Measurements from ENCODE around the gene CNKSR1.
A peak's percentile ranks its signal among the peaks of the same experiment; 100 is the strongest.

Gene CNKSR1

DNA sequence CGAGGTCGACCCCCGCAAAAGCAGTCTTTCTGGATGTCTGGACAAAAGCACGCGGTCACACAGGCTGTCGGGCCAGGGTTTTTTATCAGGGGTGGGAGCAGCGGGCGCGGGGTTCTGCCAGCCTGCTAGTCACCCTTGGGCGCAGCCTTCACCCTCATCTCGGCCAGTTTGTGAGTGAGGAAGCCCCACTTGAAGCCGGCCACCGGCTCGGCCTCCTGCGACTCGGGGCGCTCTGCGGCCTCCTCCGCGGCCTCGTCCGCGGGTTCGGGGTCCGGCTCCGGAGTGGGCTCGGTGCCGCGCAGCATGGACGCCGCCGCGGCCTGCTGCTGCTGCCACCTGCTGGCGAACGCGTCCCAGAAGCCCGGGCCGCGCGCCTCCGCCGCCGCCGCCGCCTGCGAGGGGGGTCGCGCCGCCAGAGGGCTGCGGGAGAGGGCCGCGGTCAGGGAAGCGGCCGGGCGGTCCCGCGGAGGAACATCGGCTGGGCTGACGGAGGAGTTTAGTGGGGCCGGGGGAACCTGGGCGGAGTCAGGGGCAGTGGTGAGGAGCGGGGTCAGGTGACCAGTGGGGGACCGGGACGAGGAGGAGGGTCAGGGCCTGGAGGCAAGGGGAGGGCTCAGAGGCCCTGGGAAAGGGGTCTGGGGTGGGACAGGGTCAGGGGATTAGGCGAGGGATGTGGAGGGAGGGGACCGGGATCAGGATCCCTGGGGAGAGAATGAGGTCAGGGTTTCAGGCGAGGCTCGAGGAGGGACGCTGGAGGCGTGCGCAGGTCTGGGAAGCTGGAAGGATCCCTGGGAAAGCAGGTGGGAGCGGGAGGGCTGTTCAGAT lies 13.0 kb upstream of the CNKSR1 start (continued):
- TF ChIP-seq ZXDB (tag by site-specific recombination; IDR thresholded peaks at IDR 0.05) (peak; percentile 33; the same call in 1 of the 2 replicates), ZNF585B (tag by site-specific recombination; IDR thresholded peaks at IDR 0.05) (no peak), KLF9 (tag by site-specific recombination; IDR thresholded peaks at IDR 0.05; ENCODE audit: low read depth) (no peak), ZNF561 (tag by site-specific recombination; IDR thresholded peaks at IDR 0.05; ENCODE audit: borderline replicate concordance) (peak; percentile 44; the same call in 1 of the 2 replicates), SP3 (tag by site-specific recombination; IDR thresholded peaks at IDR 0.05) (peak; percentile 40; the same call in 1 of the 2 replicates), SP7 (tag by site-specific recombination; IDR thresholded peaks at IDR 0.05) (0 out of 2 replicates have a peak, but pooled peaks have one; percentile 38), SCRT2 (tag by site-specific recombination; IDR thresholded peaks at IDR 0.05) (0 out of 2 replicates have a peak, but pooled peaks have one; percentile 10), ZNF341 (tag by site-specific recombination; IDR thresholded peaks at IDR 0.05; ENCODE audit: low read depth) (no peak), ZNF626 (tag by site-specific recombination; IDR thresholded peaks at IDR 0.05) (no peak), ZNF112 (tag by site-specific recombination; IDR thresholded peaks at IDR 0.05) (no peak), ZNF138 (tag by site-specific recombination; IDR thresholded peaks at IDR 0.05; ENCODE audit: borderline replicate concordance) (no peak), ZNF37A (tag by site-specific recombination; IDR thresholded peaks at IDR 0.05) (0 out of 2 replicates have a peak, but pooled peaks have one; percentile 7), GLIS2 (tag by site-specific recombination; IDR thresholded peaks at IDR 0.05) (peak; percentile 84), TCF7L2 (IDR thresholded peaks at IDR 0.05; ENCODE audit: borderline replicate concordance, low read depth, low read length) (no peak), ZNF423 (tag by site-specific recombination; IDR thresholded peaks at IDR 0.05) (peak; percentile 36; the same call in 1 of the 2 replicates), ZNF670 (tag by site-specific recombination; IDR thresholded peaks at IDR 0.05; ENCODE audit: low read depth) (no peak), ZNF426 (tag by site-specific recombination; IDR thresholded peaks at IDR 0.05) (no peak), FEZF1 (tag by site-specific recombination; IDR thresholded peaks at IDR 0.05) (no peak), ZNF121 (tag by site-specific recombination; IDR thresholded peaks at IDR 0.05) (no peak), ZEB2 (tag by site-specific recombination; IDR thresholded peaks at IDR 0.05) (no peak), ZNF404 (tag by site-specific recombination; IDR thresholded peaks at IDR 0.05) (no peak), GLIS1 (tag by site-specific recombination; IDR thresholded peaks at IDR 0.05) (peak; percentile 73)
- TF ChIP-seq, protein P1, sequence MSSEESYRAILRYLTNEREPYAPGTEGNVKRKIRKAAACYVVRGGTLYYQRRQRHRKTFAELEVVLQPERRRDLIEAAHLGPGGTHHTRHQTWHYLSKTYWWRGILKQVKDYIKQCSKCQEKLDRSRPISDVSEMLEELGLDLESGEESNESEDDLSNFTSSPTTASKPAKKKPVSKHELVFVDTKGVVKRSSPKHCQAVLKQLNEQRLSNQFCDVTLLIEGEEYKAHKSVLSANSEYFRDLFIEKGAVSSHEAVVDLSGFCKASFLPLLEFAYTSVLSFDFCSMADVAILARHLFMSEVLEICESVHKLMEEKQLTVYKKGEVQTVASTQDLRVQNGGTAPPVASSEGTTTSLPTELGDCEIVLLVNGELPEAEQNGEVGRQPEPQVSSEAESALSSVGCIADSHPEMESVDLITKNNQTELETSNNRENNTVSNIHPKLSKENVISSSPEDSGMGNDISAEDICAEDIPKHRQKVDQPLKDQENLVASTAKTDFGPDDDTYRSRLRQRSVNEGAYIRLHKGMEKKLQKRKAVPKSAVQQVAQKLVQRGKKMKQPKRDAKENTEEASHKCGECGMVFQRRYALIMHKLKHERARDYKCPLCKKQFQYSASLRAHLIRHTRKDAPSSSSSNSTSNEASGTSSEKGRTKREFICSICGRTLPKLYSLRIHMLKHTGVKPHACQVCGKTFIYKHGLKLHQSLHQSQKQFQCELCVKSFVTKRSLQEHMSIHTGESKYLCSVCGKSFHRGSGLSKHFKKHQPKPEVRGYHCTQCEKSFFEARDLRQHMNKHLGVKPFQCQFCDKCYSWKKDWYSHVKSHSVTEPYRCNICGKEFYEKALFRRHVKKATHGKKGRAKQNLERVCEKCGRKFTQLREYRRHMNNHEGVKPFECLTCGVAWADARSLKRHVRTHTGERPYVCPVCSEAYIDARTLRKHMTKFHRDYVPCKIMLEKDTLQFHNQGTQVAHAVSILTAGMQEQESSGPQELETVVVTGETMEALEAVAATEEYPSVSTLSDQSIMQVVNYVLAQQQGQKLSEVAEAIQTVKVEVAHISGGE (tag by site-specific recombination; conservative IDR thresholded peaks at IDR 0.05; ENCODE audit: low read depth) = no peak
- TF ChIP-seq, protein P2, sequence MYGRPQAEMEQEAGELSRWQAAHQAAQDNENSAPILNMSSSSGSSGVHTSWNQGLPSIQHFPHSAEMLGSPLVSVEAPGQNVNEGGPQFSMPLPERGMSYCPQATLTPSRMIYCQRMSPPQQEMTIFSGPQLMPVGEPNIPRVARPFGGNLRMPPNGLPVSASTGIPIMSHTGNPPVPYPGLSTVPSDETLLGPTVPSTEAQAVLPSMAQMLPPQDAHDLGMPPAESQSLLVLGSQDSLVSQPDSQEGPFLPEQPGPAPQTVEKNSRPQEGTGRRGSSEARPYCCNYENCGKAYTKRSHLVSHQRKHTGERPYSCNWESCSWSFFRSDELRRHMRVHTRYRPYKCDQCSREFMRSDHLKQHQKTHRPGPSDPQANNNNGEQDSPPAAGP (tag by site-specific recombination; IDR thresholded peaks at IDR 0.05) = peak; percentile 97
- TF ChIP-seq, protein P3, sequence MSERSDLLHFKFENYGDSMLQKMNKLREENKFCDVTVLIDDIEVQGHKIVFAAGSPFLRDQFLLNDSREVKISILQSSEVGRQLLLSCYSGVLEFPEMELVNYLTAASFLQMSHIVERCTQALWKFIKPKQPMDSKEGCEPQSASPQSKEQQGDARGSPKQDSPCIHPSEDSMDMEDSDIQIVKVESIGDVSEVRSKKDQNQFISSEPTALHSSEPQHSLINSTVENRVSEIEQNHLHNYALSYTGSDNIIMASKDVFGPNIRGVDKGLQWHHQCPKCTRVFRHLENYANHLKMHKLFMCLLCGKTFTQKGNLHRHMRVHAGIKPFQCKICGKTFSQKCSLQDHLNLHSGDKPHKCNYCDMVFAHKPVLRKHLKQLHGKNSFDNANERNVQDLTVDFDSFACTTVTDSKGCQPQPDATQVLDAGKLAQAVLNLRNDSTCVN (tag by site-specific recombination; optimal IDR thresholded peaks at IDR 0.05) = peak; percentile 62
- TF ChIP-seq, protein P4, sequence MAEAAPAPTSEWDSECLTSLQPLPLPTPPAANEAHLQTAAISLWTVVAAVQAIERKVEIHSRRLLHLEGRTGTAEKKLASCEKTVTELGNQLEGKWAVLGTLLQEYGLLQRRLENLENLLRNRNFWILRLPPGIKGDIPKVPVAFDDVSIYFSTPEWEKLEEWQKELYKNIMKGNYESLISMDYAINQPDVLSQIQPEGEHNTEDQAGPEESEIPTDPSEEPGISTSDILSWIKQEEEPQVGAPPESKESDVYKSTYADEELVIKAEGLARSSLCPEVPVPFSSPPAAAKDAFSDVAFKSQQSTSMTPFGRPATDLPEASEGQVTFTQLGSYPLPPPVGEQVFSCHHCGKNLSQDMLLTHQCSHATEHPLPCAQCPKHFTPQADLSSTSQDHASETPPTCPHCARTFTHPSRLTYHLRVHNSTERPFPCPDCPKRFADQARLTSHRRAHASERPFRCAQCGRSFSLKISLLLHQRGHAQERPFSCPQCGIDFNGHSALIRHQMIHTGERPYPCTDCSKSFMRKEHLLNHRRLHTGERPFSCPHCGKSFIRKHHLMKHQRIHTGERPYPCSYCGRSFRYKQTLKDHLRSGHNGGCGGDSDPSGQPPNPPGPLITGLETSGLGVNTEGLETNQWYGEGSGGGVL (tag by site-specific recombination; IDR thresholded peaks at IDR 0.05) = peak; percentile 90

All from HEK293 (cell line).